A673 (cell line): Measurements from ENCODE around the gene MGLL.

Experiments used
- CTCF ChIP-seq: fragments of 300-800, 200-600 bp; sonication (generic); conservative IDR thresholded peaks from 2 replicates; pipeline ENCODE4 v1.5.1; 2017; ENCODE audit warnings: low read depth, mild to moderate bottlenecking, antibody characterized with exemption, low read length, moderate library complexity, mixed read lengths
- EZH2 ChIP-seq: fragments of 200-600 bp; sonication (generic); IDR thresholded peaks from 2 replicates; pipeline ENCODE4 v1.6.1; 2017; ENCODE audit warnings: borderline replicate concordance, low read depth, mild to moderate bottlenecking, mixed read lengths, antibody characterized with exemption, low read length; ENCODE audit not compliant: poor library complexity, severe bottlenecking

- TF ChIP-seq CTCF (no peak), EZH2 (no peak)
Observed at GRCh38 chr3:127718916-127719290, 103.4 kb downstream of the MGLL start.
